H9 (cell line): ENCODE results near the gene CDK11A. TPM values are rescaled to one million over a fixed set of nuclear protein-coding genes. Genes with fewer than 3 reads are reported as not detected.
"Not testable (repeated sequence)": the region's sequence is repeated elsewhere in the genome, so short reads cannot be mapped to it uniquely, and the experiment has no call there.

Source experiments
- DNase-seq: peaks from one replicate; pipeline ENCODE4 v3.0.0-alpha.2; 2017
- H2AFZ ChIP-seq: one replicate; pipeline ENCODE4 v1.6.1; 2013; ENCODE audit warnings: mild to moderate bottlenecking, low read length, control low read depth, moderate library complexity
- H2AK5ac ChIP-seq: 2 replicates; pipeline ENCODE4 v1.6.1; 2013; ENCODE audit warnings: low read length, control low read depth, mixed read lengths; ENCODE audit not compliant: insufficient read length
- H2BK120ac ChIP-seq: one replicate; pipeline ENCODE4 v1.6.1; 2013; ENCODE audit warnings: low read depth, mild to moderate bottlenecking, low read length, control low read depth, inconsistent platforms; ENCODE audit not compliant: poor library complexity, severe bottlenecking
- H2BK12ac ChIP-seq: 2 replicates; pipeline ENCODE4 v1.6.1; 2013; ENCODE audit warnings: low read length, control low read depth, mixed read lengths, low read depth; ENCODE audit not compliant: insufficient read length
- H2BK15ac ChIP-seq: 2 replicates; pipeline ENCODE4 v1.6.1; 2013; ENCODE audit warnings: low read depth, low read length, control low read depth
- H2BK20ac ChIP-seq: one replicate; pipeline ENCODE4 v1.6.1; 2013; ENCODE audit warnings: low read depth, mild to moderate bottlenecking, low read length, control low read depth, inconsistent platforms; ENCODE audit not compliant: poor library complexity, severe bottlenecking
- H2BK5ac ChIP-seq: 2 replicates; pipeline ENCODE4 v1.6.1; 2013; ENCODE audit warnings: low read length, control low read depth, mixed read lengths; ENCODE audit not compliant: insufficient read length
- H3K14ac ChIP-seq: 2 replicates; pipeline ENCODE4 v1.6.1; 2013; ENCODE audit warnings: low read length, control low read depth; ENCODE audit not compliant: insufficient read depth
- H3K18ac ChIP-seq: 2 replicates; pipeline ENCODE4 v1.6.1; 2013; ENCODE audit warnings: low read depth, mild to moderate bottlenecking, mixed read lengths, low read length, control low read depth; ENCODE audit not compliant: insufficient read length
- H3K23ac ChIP-seq: 2 replicates; pipeline ENCODE4 v1.6.1; 2013; ENCODE audit warnings: low read length, control low read depth, mixed read lengths, low read depth; ENCODE audit not compliant: insufficient read length
- H3K23me2 ChIP-seq: 2 replicates; pipeline ENCODE4 v1.6.1; 2013; ENCODE audit warnings: low read depth, mild to moderate bottlenecking, mixed read lengths, low read length, control low read depth; ENCODE audit not compliant: insufficient read length, poor library complexity, severe bottlenecking
- H3K27ac ChIP-seq: 2 replicates; pipeline ENCODE4 v1.5.1; 2013; ENCODE audit warnings: low read length, control low read depth, mixed read lengths, low read depth; ENCODE audit not compliant: insufficient read length
- H3K27me3 ChIP-seq: 2 replicates; pipeline ENCODE4 v1.6.1; 2013; ENCODE audit warnings: low read length, control low read depth, inconsistent platforms; ENCODE audit not compliant: insufficient read depth
- H3K4ac ChIP-seq: 2 replicates; pipeline ENCODE4 v1.6.1; 2013; ENCODE audit warnings: low read depth, mild to moderate bottlenecking, control low read depth, inconsistent platforms, low read length, moderate library complexity
- H3K4me1 ChIP-seq: 2 replicates; pipeline ENCODE4 v1.6.1; 2013; ENCODE audit warnings: low read length, control low read depth, inconsistent platforms; ENCODE audit not compliant: insufficient read depth
- H3K4me2 ChIP-seq: 2 replicates; pipeline ENCODE4 v1.6.1; 2013; ENCODE audit warnings: low read length, control low read depth, mixed read lengths; ENCODE audit not compliant: insufficient read length, insufficient read depth
- H3K56ac ChIP-seq: 2 replicates; pipeline ENCODE4 v1.6.1; 2013; ENCODE audit warnings: low read depth, mild to moderate bottlenecking, mixed read lengths, low read length, control low read depth; ENCODE audit not compliant: insufficient read length
- H3K79me1 ChIP-seq: 2 replicates; pipeline ENCODE4 v1.6.1; 2013; ENCODE audit warnings: low read depth, mild to moderate bottlenecking, moderate library complexity, low read length, control low read depth, inconsistent platforms; ENCODE audit not compliant: insufficient read depth, poor library complexity, severe bottlenecking
- H3K79me2 ChIP-seq: 2 replicates; pipeline ENCODE4 v1.6.1; 2013; ENCODE audit warnings: low read length, control low read depth, inconsistent platforms; ENCODE audit not compliant: insufficient read depth
- H3K9ac ChIP-seq: 2 replicates; pipeline ENCODE4 v1.6.1; 2013; ENCODE audit warnings: low read length, control low read depth, mixed read lengths; ENCODE audit not compliant: insufficient read length; ENCODE audit errors: extremely low read depth
- H3K9me3 ChIP-seq: one replicate; pipeline ENCODE4 v1.6.1; 2013; ENCODE audit warnings: low read depth, low read length, inconsistent platforms; ENCODE audit not compliant: control insufficient read depth
- H3T11ph ChIP-seq: one replicate; pipeline ENCODE4 v1.6.1; 2013; ENCODE audit warnings: mild to moderate bottlenecking, low read length, control low read depth, inconsistent platforms
- H4K20me1 ChIP-seq: one replicate; pipeline ENCODE4 v1.6.1; 2013; ENCODE audit not compliant: control insufficient read depth, insufficient read length, insufficient read depth
- H4K5ac ChIP-seq: 2 replicates; pipeline ENCODE4 v1.6.1; 2013; ENCODE audit warnings: low read depth, mild to moderate bottlenecking, mixed read lengths, low read length, control low read depth; ENCODE audit not compliant: insufficient read length
- H4K8ac ChIP-seq: replicated peaks from 2 replicates; pipeline ENCODE4 v1.6.1; 2013; ENCODE audit warnings: low read length, control low read depth, mixed read lengths, low read depth; ENCODE audit not compliant: insufficient read length
- H4K91ac ChIP-seq: 2 replicates; pipeline ENCODE4 v1.6.1; 2013; ENCODE audit warnings: low read depth, mild to moderate bottlenecking, moderate library complexity, mixed read lengths, low read length, control low read depth; ENCODE audit not compliant: insufficient read length
- H3K27ac Mint-ChIP-seq, 3 experiments: 2 replicates in 2 of 3; 3 replicates in 1 of 3; pipeline ENCODE4 v1.8.0; 2020 to 2021; ENCODE audit warnings: mixed read lengths in 3 of 3, mild to moderate bottlenecking in 1 of 3, moderate library complexity in 1 of 3
- H3K27me3 Mint-ChIP-seq: 2 replicates; pipeline ENCODE4 v1.8.0; 2021; ENCODE audit warnings: low read depth, mild to moderate bottlenecking, moderate library complexity, mixed read lengths
- H3K36me3 Mint-ChIP-seq, 3 experiments: 2 replicates in 2 of 3; 3 replicates in 1 of 3; pipeline ENCODE4 v1.8.0; 2020 to 2021; ENCODE audit warnings: low read depth in 3 of 3, mixed read lengths in 3 of 3; ENCODE audit not compliant: insufficient read depth in 1 of 3
- H3K4me1 Mint-ChIP-seq, 2 experiments: 2 replicates each; pipeline ENCODE4 v1.8.0; 2020; ENCODE audit warnings: mixed read lengths in 2 of 2
- H3K4me3 Mint-ChIP-seq, 2 experiments: 2 replicates in 1 of 2; 3 replicates in 1 of 2; pipeline ENCODE4 v1.8.0; 2020 to 2021; ENCODE audit warnings: mild to moderate bottlenecking in 2 of 2, mixed read lengths in 2 of 2, moderate library complexity in 1 of 2
- H3K9me3 Mint-ChIP-seq, 2 experiments: 2 replicates in 1 of 2; 3 replicates in 1 of 2; pipeline ENCODE4 v1.8.0; 2020; ENCODE audit warnings: mild to moderate bottlenecking in 2 of 2, mixed read lengths in 2 of 2, moderate library complexity in 1 of 2
- WGBS: extraction: QIAGEN DNeasy Blood & Tissue Kit; methylation state at CpG from one replicate; pipeline ENCODE4 v1.1.7; 2013; ENCODE audit warnings: missing lambda C conversion rate, low lambda C conversion rate, mixed read lengths; ENCODE audit not compliant: insufficient read length; ENCODE audit errors: extremely low coverage; 5-methylcytosine and 5-hydroxymethylcytosine counted together
- total RNA-seq: library from RNA; stranded (reverse); gene quantifications from 2 replicates; pipeline ENCODE4 v1.2.1, GENCODE V29; 2021

CDK11A gene
- total RNA-seq, 1 experiment from 2014 or later: 49.5 TPM

DNA sequence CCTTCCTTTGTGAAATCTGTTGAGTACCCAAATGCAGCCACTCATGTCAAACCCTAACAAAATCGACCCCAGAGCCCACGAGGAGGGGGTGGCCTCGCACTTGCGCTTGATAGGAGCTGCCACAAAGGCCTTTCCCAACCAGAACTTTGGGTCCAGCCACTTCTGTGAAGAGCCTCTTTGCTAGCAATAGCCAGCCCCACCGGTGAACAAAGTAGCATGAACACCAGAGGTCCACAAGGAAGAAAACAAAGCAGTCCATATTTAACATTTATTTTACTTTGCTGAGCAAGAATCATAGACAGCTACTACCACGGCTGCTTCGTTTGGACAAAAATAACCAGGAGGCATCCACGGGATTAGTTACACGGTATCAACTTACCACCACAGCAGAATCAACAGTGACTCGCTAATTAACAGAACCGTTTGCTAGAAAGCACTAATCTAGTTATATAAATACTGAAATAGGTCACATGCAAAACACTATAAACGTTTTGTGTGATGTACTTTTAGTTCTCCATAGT, 3.0 kb upstream of the CDK11A start:
- H3K4me2 ChIP-seq, H4K20me1 ChIP-seq, H3K4me1 Mint-ChIP-seq, H3K27me3 Mint-ChIP-seq, H2BK12ac ChIP-seq, H2BK5ac ChIP-seq, H3T11ph ChIP-seq, H3K36me3 Mint-ChIP-seq, H3K27me3 ChIP-seq, H2BK15ac ChIP-seq, DNase-seq, H3K4me3 Mint-ChIP-seq, H4K91ac ChIP-seq, H3K9me3 Mint-ChIP-seq, H4K8ac ChIP-seq, H3K14ac ChIP-seq, H3K9ac ChIP-seq, H3K23me2 ChIP-seq, H3K79me1 ChIP-seq, H3K56ac ChIP-seq, H3K23ac ChIP-seq, H2BK120ac ChIP-seq, H2BK20ac ChIP-seq, H3K27ac ChIP-seq, H3K79me2 ChIP-seq, H3K4ac ChIP-seq, H2AK5ac ChIP-seq, H2AFZ ChIP-seq, H3K9me3 ChIP-seq, H3K4me1 ChIP-seq, H4K5ac ChIP-seq, H3K18ac ChIP-seq: not testable (repeated sequence)
- no CpG with 5 or more reads among the region's 12 CpGs for WGBS
- peak overlapping the region in 1 of 3 experiments; percentile 72; a peak in 1 of 7 replicates for H3K27ac Mint-ChIP-seq

DNA sequence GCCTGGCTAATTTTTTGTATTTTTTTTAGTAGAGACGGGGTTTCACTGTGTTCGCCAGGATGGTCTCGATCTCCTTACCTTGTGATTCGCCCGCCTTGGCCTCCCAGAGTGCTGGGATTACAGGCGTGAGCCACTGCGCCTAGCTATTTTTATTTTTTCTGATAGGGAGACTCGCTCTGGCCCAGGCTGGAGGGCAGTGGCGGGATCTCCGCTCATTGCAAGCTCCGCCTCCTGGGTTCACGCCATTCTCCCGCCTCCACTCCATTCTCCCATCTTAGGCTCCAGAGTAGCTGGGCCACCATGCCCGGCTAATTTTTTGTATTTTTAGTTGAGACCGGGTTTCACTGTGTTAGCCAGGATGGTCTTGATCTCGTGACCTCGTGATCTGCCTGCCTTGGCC, 1.9 kb upstream of the CDK11A start:
- peak overlapping the region; percentile 35 to 40; a peak in 4 of 5 replicates for H3K4me3 Mint-ChIP-seq

More for the DNA sequence above, 1.9 kb upstream of the CDK11A start:
- H2AFZ ChIP-seq, H2BK5ac ChIP-seq, H3K18ac ChIP-seq, H3K23me2 ChIP-seq, H3T11ph ChIP-seq, H3K79me1 ChIP-seq, H3K9me3 Mint-ChIP-seq, H3K27me3 ChIP-seq, H3K27ac ChIP-seq, H3K79me2 ChIP-seq, H3K4me1 Mint-ChIP-seq, H4K20me1 ChIP-seq, H2BK15ac ChIP-seq, H3K9ac ChIP-seq, H4K8ac ChIP-seq, H3K56ac ChIP-seq, H3K27me3 Mint-ChIP-seq, H4K91ac ChIP-seq, H2BK20ac ChIP-seq, H2AK5ac ChIP-seq, H2BK12ac ChIP-seq, H3K14ac ChIP-seq, H2BK120ac ChIP-seq, H3K9me3 ChIP-seq, H3K4me1 ChIP-seq, H4K5ac ChIP-seq, H3K4ac ChIP-seq, H3K23ac ChIP-seq, H3K4me2 ChIP-seq: not testable (repeated sequence)
- Mint-ChIP-seq H3K27ac (peak overlapping the region in 1 of 3 experiments; percentile 57; a peak in 1 of 7 replicates), H3K36me3 (peaks cover 4 to 16% (median 4%) of the 10 kb centered on the region in 3 experiments; a peak in 6 of 7 replicates)
- no CpG with 5 or more reads among the region's 17 CpGs for WGBS
- peak; percentile 31 for DNase-seq
